Activated CD8-positive, alpha-beta memory T cell treated with anti-CD3 and anti-CD28 coated beads, Interleukin-2, amount 10 ng/mL, durations not matched to agents 7 days and 5 days (primary cell): ENCODE measurements around the gene CCDC138. TPM values are rescaled to one million over a fixed set of nuclear protein-coding genes. Genes with fewer than 3 reads are reported as not detected.

Source experiments
- ATAC-seq: fragments of 150-1000 bp; cut with Tn5 transposase; one replicate; pipeline ENCODE4 v1.10.0; 2021; ENCODE audit warnings: moderate library complexity
- CTCF ChIA-PET: fragments of 350-600 bp; sonication (Branson Sonifier 250); formaldehyde crosslinking; loops from one replicate; lab custom pipeline; 2021; ENCODE audit warnings: antibody characterized with exemption; lab: Charles Lee
- DNase-seq: peaks from one replicate; pipeline ENCODE4 v3.0.0-alpha.2; 2020
- H3K27ac Mint-ChIP-seq: one replicate; pipeline ENCODE4 v1.8.0; 2021; ENCODE audit warnings: mild to moderate bottlenecking, mixed read lengths
- H3K27me3 Mint-ChIP-seq: one replicate; pipeline ENCODE4 v1.8.0; 2021; ENCODE audit warnings: mixed read lengths
- H3K36me3 Mint-ChIP-seq: one replicate; pipeline ENCODE4 v1.8.0; 2021; ENCODE audit warnings: mild to moderate bottlenecking, mixed read lengths
- H3K4me1 Mint-ChIP-seq: one replicate; pipeline ENCODE4 v1.8.0; 2021; ENCODE audit warnings: mixed read lengths
- H3K4me3 Mint-ChIP-seq: one replicate; pipeline ENCODE4 v1.8.0; 2021; ENCODE audit warnings: mild to moderate bottlenecking, moderate library complexity, mixed read lengths
- H3K9me3 Mint-ChIP-seq: one replicate; pipeline ENCODE4 v1.8.0; 2022; ENCODE audit warnings: low read depth, mixed read lengths
- total RNA-seq, 2 experiments: library from RNA; stranded (reverse); gene quantifications; one replicate each; pipeline ENCODE4 v1.2.3, GENCODE V29; 2021

CCDC138 gene
- total RNA-seq, 2 experiments from 2014 or later = 10.0 to 10.2 TPM

- Mint-ChIP-seq H3K36me3 (peaks cover 44% of the 10 kb centered on the region), H3K27ac (no peak overlapping the region), H3K9me3 (peaks cover 5% of the 10 kb centered on the region), H3K27me3 (no peaks in the 10 kb centered on the region), H3K4me1 (no peaks in the 10 kb centered on the region), H3K4me3 (no peak overlapping the region)
- CTCF ChIA-PET = no interaction called here
- ATAC-seq = no peak
- DNase-seq = no peak
Observed at GRCh38 chr2:108841506-108841905, 54.9 kb downstream of the CCDC138 start.

- ATAC-seq = no peak
- peaks cover 3% of the 10 kb centered on the region for H3K9me3 Mint-ChIP-seq
- DNase-seq = no peak
- H3K27ac Mint-ChIP-seq = no peak overlapping the region
- H3K4me3 Mint-ChIP-seq = no peak overlapping the region
- H3K27me3 Mint-ChIP-seq = no peaks in the 10 kb centered on the region
- CTCF ChIA-PET = no interaction called here
- H3K4me1 Mint-ChIP-seq = no peaks in the 10 kb centered on the region
- peaks cover 36% of the 10 kb centered on the region for H3K36me3 Mint-ChIP-seq
Observed at GRCh38 chr2:108845923-108846322, 59.4 kb downstream of the CCDC138 start.

GRCh38 chr2:108847000-108847399 is 60.4 kb downstream of the CCDC138 start:
- Mint-ChIP-seq H3K4me1 (no peaks in the 10 kb centered on the region), H3K27me3 (no peaks in the 10 kb centered on the region), H3K36me3 (peaks cover 34% of the 10 kb centered on the region), H3K27ac (no peak overlapping the region), H3K4me3 (no peak overlapping the region), H3K9me3 (no peaks in the 10 kb centered on the region)
- ATAC-seq = no peak
- no peak for DNase-seq
- CTCF ChIA-PET = no interaction called here

GRCh38 chr2:108852375-108852774 is 65.8 kb downstream of the CCDC138 start:
- H3K27me3 Mint-ChIP-seq = no peaks in the 10 kb centered on the region
- H3K9me3 Mint-ChIP-seq = no peaks in the 10 kb centered on the region
- H3K27ac Mint-ChIP-seq = no peak overlapping the region
- no peak overlapping the region for H3K4me3 Mint-ChIP-seq
- DNase-seq = no peak
- H3K4me1 Mint-ChIP-seq = no peaks in the 10 kb centered on the region
- CTCF ChIA-PET = no interaction called here
- no peak for ATAC-seq
- H3K36me3 Mint-ChIP-seq = peaks cover 20% of the 10 kb centered on the region

GRCh38 chr2:108853421-108853820 is 66.8 kb downstream of the CCDC138 start:
- CTCF ChIA-PET = no interaction called here
- Mint-ChIP-seq H3K9me3 (no peaks in the 10 kb centered on the region), H3K27ac (no peak overlapping the region), H3K4me3 (no peak overlapping the region), H3K27me3 (no peaks in the 10 kb centered on the region), H3K4me1 (no peaks in the 10 kb centered on the region), H3K36me3 (peaks cover 22% of the 10 kb centered on the region)
- DNase-seq = no peak
- no peak for ATAC-seq

GRCh38 chr2:108854484-108854883 is 67.9 kb downstream of the CCDC138 start:
- Mint-ChIP-seq H3K27me3 (no peaks in the 10 kb centered on the region), H3K9me3 (no peaks in the 10 kb centered on the region), H3K36me3 (peaks cover 27% of the 10 kb centered on the region), H3K4me3 (no peak overlapping the region), H3K4me1 (no peaks in the 10 kb centered on the region), H3K27ac (no peak overlapping the region)
- DNase-seq (no peak), ATAC-seq (no peak)
- CTCF ChIA-PET = interaction anchor here (1.0 kb wide), 1 partner anchor 10 kb away, joined by 4 read pairs; no protein-coding TSS in a partner anchor

GRCh38 chr2:108855194-108855593 is 68.6 kb downstream of the CCDC138 start:
- no peaks in the 10 kb centered on the region for H3K27me3 Mint-ChIP-seq
- DNase-seq (no peak), ATAC-seq (no peak)
- CTCF ChIA-PET = no interaction called here
- no peaks in the 10 kb centered on the region for H3K4me1 Mint-ChIP-seq
- H3K27ac Mint-ChIP-seq = no peak overlapping the region
- H3K4me3 Mint-ChIP-seq = no peak overlapping the region
- H3K36me3 Mint-ChIP-seq = peaks cover 28% of the 10 kb centered on the region
- H3K9me3 Mint-ChIP-seq = no peaks in the 10 kb centered on the region

GRCh38 chr2:108858894-108859293 is 72.3 kb downstream of the CCDC138 start:
- DNase-seq (no peak), ATAC-seq (no peak)
- no peaks in the 10 kb centered on the region for H3K9me3 Mint-ChIP-seq
- no peaks in the 10 kb centered on the region for H3K27me3 Mint-ChIP-seq
- no peaks in the 10 kb centered on the region for H3K4me1 Mint-ChIP-seq
- H3K4me3 Mint-ChIP-seq = no peak overlapping the region
- CTCF ChIA-PET = interaction anchor here (0.7 kb wide), 1 partner anchor 651 kb away, joined by 3 read pairs; no protein-coding TSS in a partner anchor
- no peak overlapping the region for H3K27ac Mint-ChIP-seq
- H3K36me3 Mint-ChIP-seq = peaks cover 26% of the 10 kb centered on the region

- H3K27ac Mint-ChIP-seq = no peak overlapping the region
- ATAC-seq = no peak
- H3K9me3 Mint-ChIP-seq = peaks cover 14% of the 10 kb centered on the region
- no peak for DNase-seq
- H3K4me1 Mint-ChIP-seq = peaks cover 6% of the 10 kb centered on the region
- no peak overlapping the region for H3K4me3 Mint-ChIP-seq
- H3K27me3 Mint-ChIP-seq = no peaks in the 10 kb centered on the region
- CTCF ChIA-PET = no interaction called here
- peaks cover 52% of the 10 kb centered on the region for H3K36me3 Mint-ChIP-seq
Observed at GRCh38 chr2:108866041-108866440, 79.5 kb downstream of the CCDC138 start.

- H3K27ac Mint-ChIP-seq = no peak overlapping the region
- DNase-seq = no peak
- ATAC-seq = no peak
- no peak overlapping the region for H3K4me3 Mint-ChIP-seq
- peaks cover 14% of the 10 kb centered on the region for H3K9me3 Mint-ChIP-seq
- peaks cover 51% of the 10 kb centered on the region for H3K36me3 Mint-ChIP-seq
- CTCF ChIA-PET = interaction anchor here (1.0 kb wide), 1 partner anchor 16 kb away, joined by 3 read pairs; no protein-coding TSS in a partner anchor
- peaks cover 6% of the 10 kb centered on the region for H3K4me1 Mint-ChIP-seq
- no peaks in the 10 kb centered on the region for H3K27me3 Mint-ChIP-seq
Observed at GRCh38 chr2:108868911-108869310, 82.3 kb downstream of the CCDC138 start.

- H3K36me3 Mint-ChIP-seq = peaks cover 52% of the 10 kb centered on the region
Observed at GRCh38 chr2:108869542-108869941, 83.0 kb downstream of the CCDC138 start.

GRCh38 chr2:108870069-108870644 is 83.6 kb downstream of the CCDC138 start:
- ATAC-seq (no peak), DNase-seq (no peak)
- H3K27ac Mint-ChIP-seq = no peak overlapping the region
- peaks cover 52% of the 10 kb centered on the region for H3K36me3 Mint-ChIP-seq
- H3K4me1 Mint-ChIP-seq = peaks cover 6% of the 10 kb centered on the region
- no peak overlapping the region for H3K4me3 Mint-ChIP-seq
- H3K27me3 Mint-ChIP-seq = no peaks in the 10 kb centered on the region
- CTCF ChIA-PET = no interaction called here
- H3K9me3 Mint-ChIP-seq = peaks cover 14% of the 10 kb centered on the region

More at GRCh38 chr2:108869542-108869941, 83.0 kb downstream of the CCDC138 start:
- Mint-ChIP-seq H3K4me3 (no peak overlapping the region), H3K4me1 (peaks cover 6% of the 10 kb centered on the region), H3K27ac (no peak overlapping the region), H3K27me3 (no peaks in the 10 kb centered on the region), H3K9me3 (peaks cover 14% of the 10 kb centered on the region)
- CTCF ChIA-PET = no interaction called here
- ATAC-seq = no peak
- no peak for DNase-seq

GRCh38 chr2:108877506-108877905 is 90.9 kb downstream of the CCDC138 start:
- CTCF ChIA-PET = no interaction called here
- no peaks in the 10 kb centered on the region for H3K27me3 Mint-ChIP-seq
- peaks cover 11% of the 10 kb centered on the region for H3K36me3 Mint-ChIP-seq
- H3K9me3 Mint-ChIP-seq = no peaks in the 10 kb centered on the region
- no peak overlapping the region for H3K27ac Mint-ChIP-seq
- H3K4me1 Mint-ChIP-seq = no peaks in the 10 kb centered on the region
- ATAC-seq = no peak
- no peak for DNase-seq
- no peak overlapping the region for H3K4me3 Mint-ChIP-seq

GRCh38 chr2:108878276-108878675 is 91.7 kb downstream of the CCDC138 start:
- no peaks in the 10 kb centered on the region for H3K9me3 Mint-ChIP-seq
- peaks cover 11% of the 10 kb centered on the region for H3K36me3 Mint-ChIP-seq
- no peak overlapping the region for H3K27ac Mint-ChIP-seq
- no peak overlapping the region for H3K4me3 Mint-ChIP-seq
- ATAC-seq = no peak
- CTCF ChIA-PET = no interaction called here
- no peaks in the 10 kb centered on the region for H3K4me1 Mint-ChIP-seq
- no peak for DNase-seq
- H3K27me3 Mint-ChIP-seq = no peaks in the 10 kb centered on the region
